Measurements from ENCODE around the gene PDPN.

GRCh38 chr1:13605159-13605558, 21.5 kb downstream of the PDPN start:
- TF ChIP-seq POLR2A (IDR thresholded peaks at IDR 0.05) (no peak), POLR2AphosphoS5 (IDR thresholded peaks at IDR 0.05) (no peak)

Data from breast epithelium (tissue), 3 donors.